Endometrial microvascular endothelial cells (primary cell): Measurements from ENCODE around the gene PROC. TPM values are rescaled to one million over a fixed set of nuclear protein-coding genes. Genes with fewer than 3 reads are reported as not detected.

Source experiments
- in situ Hi-C: cut with HindIII; loops from 2 replicates; pipeline ENCODE4 v1.10.0; 2017; ENCODE audit warnings: low sequenced_read_pairs, low pct_unique_long_range_greater_than_20kb; ENCODE audit errors: inconsistent ontology term
- total RNA-seq: library from RNA; depleted of rRNA; stranded (reverse); fragments of >200 nt; gene quantifications from one replicate; pipeline ENCODE4 v1.2.3, GENCODE V29; 2015; ENCODE audit errors: inconsistent ontology term

The PROC gene
- total RNA-seq, 1 donor from 2014 or later = not detected

GRCh38 chr2:127410871-127411652 is 7.2 kb upstream of the PROC start:
- in situ Hi-C loops = no loop called here

- in situ Hi-C loops = no loop called here
These were observed 6.4 kb upstream of the PROC start for GRCh38 chr2:127411653-127412369.

- in situ Hi-C loops = no loop called here
These were observed 5.0 kb upstream of the PROC start for GRCh38 chr2:127413200-127413599.

- in situ Hi-C loops = no loop called here
These were observed 4.2 kb upstream of the PROC start for GRCh38 chr2:127413782-127414637.

DNA sequence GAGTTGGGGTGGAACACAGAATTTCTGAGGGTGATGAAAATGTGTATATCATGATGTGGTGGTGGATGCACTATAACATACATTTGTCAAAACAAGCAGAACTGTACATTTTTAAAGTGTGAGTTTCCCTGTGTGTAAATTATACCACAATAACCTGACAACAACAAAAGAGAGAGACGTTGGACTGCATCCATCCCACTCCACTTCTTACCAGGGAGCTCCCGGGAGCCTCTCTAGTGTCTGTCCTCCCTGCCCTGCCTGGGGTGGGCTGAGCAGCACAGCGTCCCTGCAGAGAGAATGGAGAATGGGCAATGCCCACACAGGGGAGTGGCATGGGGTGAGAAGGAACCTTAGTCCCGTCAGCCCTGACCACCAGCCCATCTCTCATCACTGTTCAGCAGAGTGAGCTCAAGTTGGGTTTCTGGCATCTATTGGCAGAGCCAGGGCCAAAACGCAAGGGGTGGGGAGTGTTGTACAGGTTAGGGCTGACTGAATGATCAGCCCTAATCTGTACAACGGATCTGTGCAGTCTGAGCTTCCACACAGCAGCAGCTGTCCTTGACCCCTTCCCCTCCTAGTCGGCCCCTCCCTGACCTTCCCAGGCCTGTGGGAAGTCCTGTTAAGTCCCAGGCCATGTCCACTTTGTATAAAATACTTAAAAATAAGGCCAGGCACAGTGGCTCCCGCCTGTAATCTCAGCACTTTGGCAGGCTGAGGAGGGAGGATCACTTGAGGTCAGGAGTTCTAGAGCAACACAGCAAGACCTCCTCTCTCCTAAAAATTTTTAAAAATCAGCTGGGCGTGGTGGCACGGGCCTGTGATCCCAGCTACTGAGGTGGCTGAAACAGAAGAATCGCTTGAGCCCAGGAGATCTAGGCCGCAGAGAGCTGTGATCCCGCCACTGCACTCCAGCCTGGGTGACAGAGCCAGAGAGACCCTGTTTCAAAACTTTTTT is 3.3 kb upstream of the PROC start:
- in situ Hi-C loops = no loop called here

GRCh38 chr2:127415593-127416505 is 2.4 kb upstream of the PROC start:
- in situ Hi-C loops = no loop called here

GRCh38 chr2:127416506-127417001 is 1.7 kb upstream of the PROC start:
- in situ Hi-C loops = no loop called here

DNA sequence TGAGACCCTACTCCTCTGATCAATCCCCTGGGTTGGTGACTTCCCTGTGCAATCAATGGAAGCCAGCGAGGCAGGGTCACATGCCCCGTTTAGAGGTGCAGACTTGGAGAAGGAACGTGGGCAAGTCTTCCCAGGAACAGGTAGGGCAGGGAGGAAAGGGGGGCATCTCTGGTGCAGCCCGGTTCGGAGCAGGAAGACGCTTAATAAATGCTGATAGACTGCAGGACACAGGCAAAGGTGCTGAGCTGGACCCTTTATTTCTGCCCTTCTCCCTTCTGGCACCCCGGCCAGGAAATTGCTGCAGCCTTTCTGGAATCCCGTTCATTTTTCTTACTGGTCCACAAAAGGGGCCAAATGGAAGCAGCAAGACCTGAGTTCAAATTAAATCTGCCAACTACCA is 821 bp upstream of the PROC start:
- in situ Hi-C loops = no loop called here

DNA sequence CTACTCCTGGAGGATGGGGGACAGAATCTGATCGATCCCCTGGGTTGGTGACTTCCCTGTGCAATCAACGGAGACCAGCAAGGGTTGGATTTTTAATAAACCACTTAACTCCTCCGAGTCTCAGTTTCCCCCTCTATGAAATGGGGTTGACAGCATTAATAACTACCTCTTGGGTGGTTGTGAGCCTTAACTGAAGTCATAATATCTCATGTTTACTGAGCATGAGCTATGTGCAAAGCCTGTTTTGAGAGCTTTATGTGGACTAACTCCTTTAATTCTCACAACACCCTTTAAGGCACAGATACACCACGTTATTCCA is 844 bp downstream of the PROC start:
- in situ Hi-C loops = no loop called here

- in situ Hi-C loops = no loop called here
These were observed 1.3 kb downstream of the PROC start for GRCh38 chr2:127419448-127420038.

DNA sequence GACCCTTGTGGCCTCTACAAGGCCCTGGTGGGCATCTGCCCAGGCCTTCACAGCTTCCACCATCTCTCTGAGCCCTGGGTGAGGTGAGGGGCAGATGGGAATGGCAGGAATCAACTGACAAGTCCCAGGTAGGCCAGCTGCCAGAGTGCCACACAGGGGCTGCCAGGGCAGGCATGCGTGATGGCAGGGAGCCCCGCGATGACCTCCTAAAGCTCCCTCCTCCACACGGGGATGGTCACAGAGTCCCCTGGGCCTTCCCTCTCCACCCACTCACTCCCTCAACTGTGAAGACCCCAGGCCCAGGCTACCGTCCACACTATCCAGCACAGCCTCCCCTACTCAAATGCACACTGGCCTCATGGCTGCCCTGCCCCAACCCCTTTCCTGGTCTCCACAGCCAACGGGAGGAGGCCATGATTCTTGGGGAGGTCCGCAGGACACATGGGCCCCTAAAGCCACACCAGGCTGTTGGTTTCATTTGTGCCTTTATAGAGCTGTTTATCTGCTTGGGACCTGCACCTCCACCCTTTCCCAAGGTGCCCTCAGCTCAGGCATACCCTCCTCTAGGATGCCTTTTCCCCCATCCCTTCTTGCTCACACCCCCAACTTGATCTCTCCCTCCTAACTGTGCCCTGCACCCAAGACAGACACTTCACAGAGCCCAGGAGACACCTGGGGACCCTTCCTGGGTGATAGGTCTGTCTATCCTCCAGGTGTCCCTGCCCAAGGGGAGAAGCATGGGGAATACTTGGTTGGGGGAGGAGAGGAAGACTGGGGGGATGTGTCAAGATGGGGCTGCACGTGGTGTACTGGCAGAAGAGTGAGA is 2.0 kb downstream of the PROC start:
- in situ Hi-C loops = no loop called here

DNA sequence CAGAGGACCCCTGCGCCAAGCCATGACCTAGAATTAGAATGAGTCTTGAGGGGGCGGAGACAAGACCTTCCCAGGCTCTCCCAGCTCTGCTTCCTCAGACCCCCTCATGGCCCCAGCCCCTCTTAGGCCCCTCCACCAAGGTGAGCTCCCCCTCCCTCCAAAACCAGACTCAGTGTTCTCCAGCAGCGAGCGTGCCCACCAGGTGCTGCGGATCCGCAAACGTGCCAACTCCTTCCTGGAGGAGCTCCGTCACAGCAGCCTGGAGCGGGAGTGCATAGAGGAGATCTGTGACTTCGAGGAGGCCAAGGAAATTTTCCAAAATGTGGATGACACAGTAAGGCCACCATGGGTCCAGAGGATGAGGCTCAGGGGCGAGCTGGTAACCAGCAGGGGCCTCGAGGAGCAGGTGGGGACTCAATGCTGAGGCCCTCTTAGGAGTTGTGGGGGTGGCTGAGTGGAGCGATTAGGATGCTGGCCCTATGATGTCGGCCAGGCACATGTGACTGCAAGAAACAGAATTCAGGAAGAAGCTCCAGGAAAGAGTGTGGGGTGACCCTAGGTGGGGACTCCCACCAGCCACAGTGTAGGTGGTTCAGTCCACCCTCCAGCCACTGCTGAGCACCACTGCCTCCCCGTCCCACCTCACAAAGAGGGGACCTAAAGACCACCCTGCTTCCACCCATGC is 3.0 kb downstream of the PROC start:
- in situ Hi-C loops = no loop called here

DNA sequence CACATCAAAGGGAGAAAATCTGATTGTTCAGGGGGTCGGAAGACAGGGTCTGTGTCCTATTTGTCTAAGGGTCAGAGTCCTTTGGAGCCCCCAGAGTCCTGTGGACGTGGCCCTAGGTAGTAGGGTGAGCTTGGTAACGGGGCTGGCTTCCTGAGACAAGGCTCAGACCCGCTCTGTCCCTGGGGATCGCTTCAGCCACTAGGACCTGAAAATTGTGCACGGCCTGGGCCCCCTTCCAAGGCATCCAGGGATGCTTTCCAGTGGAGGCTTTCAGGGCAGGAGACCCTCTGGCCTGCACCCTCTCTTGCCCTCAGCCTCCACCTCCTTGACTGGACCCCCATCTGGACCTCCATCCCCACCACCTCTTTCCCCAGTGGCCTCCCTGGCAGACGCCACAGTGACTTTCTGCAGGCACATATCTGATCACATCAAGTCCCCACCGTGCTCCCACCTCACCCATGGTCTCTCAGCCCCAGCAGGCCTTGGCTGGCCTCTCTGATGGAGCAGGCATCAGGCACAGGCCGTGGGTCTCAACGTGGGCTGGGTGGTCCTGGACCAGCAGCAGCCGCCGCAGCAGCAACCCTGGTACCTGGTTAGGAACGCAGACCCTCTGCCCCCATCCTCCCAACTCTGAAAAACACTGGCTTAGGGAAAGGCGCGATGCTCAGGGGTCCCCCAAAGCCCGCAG is 3.8 kb downstream of the PROC start:
- in situ Hi-C loops = no loop called here

DNA sequence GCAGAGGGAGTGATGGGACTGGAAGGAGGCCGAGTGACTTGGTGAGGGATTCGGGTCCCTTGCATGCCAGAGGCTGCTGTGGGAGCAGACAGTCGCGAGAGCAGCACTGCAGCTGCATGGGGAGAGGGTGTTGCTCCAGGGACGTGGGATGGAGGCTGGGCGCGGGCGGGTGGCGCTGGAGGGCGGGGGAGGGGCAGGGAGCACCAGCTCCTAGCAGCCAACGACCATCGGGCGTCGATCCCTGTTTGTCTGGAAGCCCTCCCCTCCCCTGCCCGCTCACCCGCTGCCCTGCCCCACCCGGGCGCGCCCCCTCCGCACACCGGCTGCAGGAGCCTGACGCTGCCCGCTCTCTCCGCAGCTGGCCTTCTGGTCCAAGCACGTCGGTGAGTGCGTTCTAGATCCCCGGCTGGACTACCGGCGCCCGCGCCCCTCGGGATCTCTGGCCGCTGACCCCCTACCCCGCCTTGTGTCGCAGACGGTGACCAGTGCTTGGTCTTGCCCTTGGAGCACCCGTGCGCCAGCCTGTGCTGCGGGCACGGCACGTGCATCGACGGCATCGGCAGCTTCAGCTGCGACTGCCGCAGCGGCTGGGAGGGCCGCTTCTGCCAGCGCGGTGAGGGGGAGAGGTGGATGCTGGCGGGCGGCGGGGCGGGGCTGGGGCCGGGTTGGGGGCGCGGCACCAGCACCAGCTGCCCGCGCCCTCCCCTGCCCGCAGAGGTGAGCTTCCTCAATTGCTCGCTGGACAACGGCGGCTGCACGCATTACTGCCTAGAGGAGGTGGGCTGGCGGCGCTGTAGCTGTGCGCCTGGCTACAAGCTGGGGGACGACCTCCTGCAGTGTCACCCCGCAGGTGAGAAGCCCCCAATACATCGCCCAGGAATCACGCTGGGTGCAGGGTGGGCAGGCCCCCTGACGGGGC is 4.6 kb downstream of the PROC start:
- in situ Hi-C loops = no loop called here
